Heart left ventricle (tissue), 13 donors: Measurements from ENCODE around the gene ROBO1.

Source experiments
- CTCF ChIP-seq, 12 donors: fragments of 200-600 bp; sonication (generic) in 4 of 12; IDR thresholded peaks; one replicate each; pipeline versions ENCODE4 v1.5.0 to v1.8.0; 2018 to 2022; ENCODE audit warnings: antibody characterized with exemption in 12 of 12, mild to moderate bottlenecking in 5 of 12
- POLR2A ChIP-seq, 2 donors: fragments of 450-650 bp; IDR thresholded peaks; one replicate each; pipeline ENCODE4 v1.6.1; 2017; ENCODE audit warnings: antibody characterized with exemption in 2 of 2, mild to moderate bottlenecking in 2 of 2, moderate library complexity in 2 of 2
- donor health status: ischemic (EF 13 %, LVEDD 7.1; RV severe dilation, severe dysfunction).
- donor health status: DM: no; HTN: yes; CAD: no.
- donor health status: DM: no; HTN: no; CAD: no.
- donor health status: ischemic (EF 25% LVEDD 6.9; RV normal size, moderate dysfunction).
- donor health status: ischemic (EF 25% LVEDD 5.7; RV mildly dilated, moderate dysfunction).
- donor health status: ischemic (EF 35%, LVEDD 5.7; RV mildly dilated, moderate dysfunction).
- donor health status: nonischemic (EF 11% LVEDD 7.7; RV severe dilation, severe dysfunction).
- donor health status: DM: yes; HTN: yes; CAD: no.
- donor health status: PGD.
- donor health status: ischemic (EF 29% LVEDD 5.4; RV normal size, mild dysfunction).
- donor health status: nonischemic (EF 23%, LVEDD 6.1; RV moderate dilation, normal function).

- TF ChIP-seq CTCF (IDR thresholded peaks at IDR 0.05) (no peak), POLR2A (IDR thresholded peaks at IDR 0.05) (no peak)
Observed at GRCh38 chr3:79018265-79018664, 749.5 kb downstream of the ROBO1 start.
